Loucy (cell line): Measurements from ENCODE around the gene GALNT9.

Experiments
- CTCF ChIP-seq: fragments of 200-600 bp; sonication (generic); conservative IDR thresholded peaks from 2 replicates; pipeline ENCODE4 v1.5.1; 2014; ENCODE audit warnings: mild to moderate bottlenecking, antibody characterized with exemption, low read length
- EZH2phosphoT487 ChIP-seq: fragments of 200-600 bp; IDR thresholded peaks from 2 replicates; pipeline ENCODE4 v1.6.1; 2018; ENCODE audit warnings: antibody characterized with exemption, mild to moderate bottlenecking, moderate library complexity, borderline replicate concordance

DNA sequence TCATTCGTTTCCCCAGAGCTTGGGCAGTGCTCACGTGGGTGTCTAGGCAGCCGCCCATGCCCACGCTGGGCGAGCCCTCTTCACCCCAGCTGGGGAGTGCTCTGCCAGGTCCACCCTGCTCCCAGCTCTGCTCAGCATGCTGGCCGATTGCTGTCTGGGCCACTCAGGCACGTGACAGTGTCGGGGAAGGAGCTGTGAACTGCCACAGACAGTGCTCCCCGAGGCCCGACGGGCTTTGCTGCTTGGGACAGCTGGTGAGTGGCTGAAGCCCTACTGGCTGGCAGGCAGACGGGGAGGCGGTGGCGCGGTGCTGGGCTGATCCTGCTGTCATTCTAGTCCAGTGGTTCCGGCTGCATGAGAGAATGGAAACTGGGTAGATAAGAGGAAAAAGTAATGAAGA is 169.4 kb downstream of the GALNT9 start:
- TF ChIP-seq CTCF, result no peak
- TF ChIP-seq EZH2phosphoT487, result no peak
